Measurements from ENCODE around the gene ANKRD13D.

DNA sequence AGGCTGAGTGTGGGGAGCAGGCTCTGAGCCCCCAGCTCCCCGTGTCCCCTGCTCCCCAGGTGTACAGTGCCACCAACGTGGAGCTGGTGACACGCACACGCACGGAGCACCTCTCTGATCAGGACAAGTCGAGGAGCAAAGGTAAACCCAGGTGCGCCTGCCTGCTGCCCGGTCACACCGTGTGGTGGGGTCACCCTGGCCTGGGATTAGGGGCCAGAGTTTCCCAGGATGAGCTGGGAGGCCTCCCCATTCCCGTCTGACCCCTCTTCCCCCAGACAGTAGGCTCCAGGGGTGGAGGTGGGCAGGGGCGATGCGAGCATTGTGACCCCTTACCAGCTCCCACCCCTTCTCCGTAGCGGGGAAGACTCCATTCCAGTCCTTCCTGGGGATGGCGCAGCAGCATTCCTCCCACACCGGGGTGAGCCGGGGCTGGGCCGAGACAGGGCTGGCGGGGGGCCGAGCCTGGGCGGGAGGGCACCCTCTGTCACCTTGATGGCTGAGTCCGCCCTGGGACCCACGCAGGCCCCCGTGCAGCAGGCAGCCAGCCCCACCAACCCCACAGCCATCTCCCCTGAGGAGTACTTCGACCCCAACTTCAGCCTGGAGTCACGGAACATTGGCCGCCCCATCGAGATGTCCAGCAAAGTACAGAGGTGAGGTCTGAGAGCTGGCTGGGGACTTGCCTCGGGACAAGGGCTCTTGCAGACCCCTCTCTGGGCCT is 10.5 kb downstream of the ANKRD13D start:
- no peak for TF ChIP-seq POLR2AphosphoS5 (IDR thresholded peaks at IDR 0.05; ENCODE audit: low read depth, low read length)
- no peak for TF ChIP-seq EZH2phosphoT487 (IDR thresholded peaks at IDR 0.05; ENCODE audit: borderline replicate concordance, low read depth)
- TF ChIP-seq, protein P1, sequence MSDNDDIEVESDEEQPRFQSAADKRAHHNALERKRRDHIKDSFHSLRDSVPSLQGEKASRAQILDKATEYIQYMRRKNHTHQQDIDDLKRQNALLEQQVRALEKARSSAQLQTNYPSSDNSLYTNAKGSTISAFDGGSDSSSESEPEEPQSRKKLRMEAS (IDR thresholded peaks at IDR 0.05; ENCODE audit: low read depth) = no peak
- no peak for TF ChIP-seq CTCF (IDR thresholded peaks at IDR 0.05)
- TF ChIP-seq NFIC (IDR thresholded peaks at IDR 0.05; ENCODE audit: borderline replicate concordance) = no peak
- no peak for TF ChIP-seq RAD21 (IDR thresholded peaks at IDR 0.05; ENCODE audit: low read length)
- no peak for TF ChIP-seq YY1 (IDR thresholded peaks at IDR 0.05; ENCODE audit: low read depth)
- TF ChIP-seq SIN3A (IDR thresholded peaks at IDR 0.05; ENCODE audit: borderline replicate concordance, low read depth, low read length) = no peak
- TF ChIP-seq PBX3 (IDR thresholded peaks at IDR 0.05) = no peak
- no peak for TF ChIP-seq REST (IDR thresholded peaks at IDR 0.05; ENCODE audit: low read depth, low read length)
- no peak for TF ChIP-seq TCF12 (IDR thresholded peaks at IDR 0.05)
- TF ChIP-seq, protein P2, sequence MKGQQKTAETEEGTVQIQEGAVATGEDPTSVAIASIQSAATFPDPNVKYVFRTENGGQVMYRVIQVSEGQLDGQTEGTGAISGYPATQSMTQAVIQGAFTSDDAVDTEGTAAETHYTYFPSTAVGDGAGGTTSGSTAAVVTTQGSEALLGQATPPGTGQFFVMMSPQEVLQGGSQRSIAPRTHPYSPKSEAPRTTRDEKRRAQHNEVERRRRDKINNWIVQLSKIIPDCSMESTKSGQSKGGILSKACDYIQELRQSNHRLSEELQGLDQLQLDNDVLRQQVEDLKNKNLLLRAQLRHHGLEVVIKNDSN (IDR thresholded peaks at IDR 0.05; ENCODE audit: borderline replicate concordance, low read depth) = no peak

All from SK-N-SH (cell line).